Right atrium auricular region (tissue), 2 donors: ENCODE measurements around the gene MRPL36. TPM values are rescaled to one million over a fixed set of nuclear protein-coding genes. Genes with fewer than 3 reads are reported as not detected.

Experiments
- DNase-seq: peaks from one replicate; pipeline ENCODE4 v3.0.0-alpha.2; 2019; ENCODE audit warnings: low spot score
- H3K27ac ChIP-seq, 2 donors: fragments of 200-600 bp; sonication (generic); 1 replicate in 1 of 2; 2 replicates in 1 of 2; pipeline ENCODE4 v1.5.1; 2016 to 2019
- H3K27me3 ChIP-seq, 2 donors: fragments of 200-600 bp; sonication (generic); one replicate each; pipeline versions ENCODE4 v1.5.1 to v1.6.0; 2017 to 2019
- H3K36me3 ChIP-seq: fragments of 200-600 bp; sonication (generic); one replicate; pipeline ENCODE4 v1.5.1; 2016
- H3K4me1 ChIP-seq, 2 donors: fragments of 200-600 bp; sonication (generic); one replicate each; pipeline versions ENCODE4 v1.5.1 to v1.6.0; 2017 to 2019
- H3K4me3 ChIP-seq, 2 donors: fragments of 200-600 bp; sonication (generic); 1 replicate in 1 of 2; 2 replicates in 1 of 2; pipeline ENCODE4 v1.5.1; 2017 to 2019; ENCODE audit warnings: mild to moderate bottlenecking in 1 of 2, moderate library complexity in 1 of 2
- H3K9me3 ChIP-seq, 2 donors: fragments of 200-600 bp; sonication (generic); one replicate each; pipeline ENCODE4 v1.5.1; 2019
- CTCF ChIP-seq, 2 donors: fragments of 200-600 bp; sonication (generic); IDR thresholded peaks; one replicate each; pipeline ENCODE4 v1.5.1; 2019; ENCODE audit warnings: antibody characterized with exemption in 2 of 2
- total RNA-seq, 2 donors: library from RNA; depleted of rRNA; stranded (reverse); fragments of >200 nt; gene quantifications; one replicate each; pipeline ENCODE4 v1.1.0, GENCODE V29; 2016

The MRPL36 gene
- total RNA-seq, 2 donors from 2014 or later, result 40.5 to 41.2 TPM

GRCh38 chr5:1758574-1758973 lies 41.1 kb downstream of the MRPL36 start:
- no peaks in the 10 kb centered on the region for H3K27me3 ChIP-seq
- H3K27ac ChIP-seq, result no peak overlapping the region
- TF ChIP-seq CTCF (IDR thresholded peaks at IDR 0.05), result no peak

GRCh38 chr5:1757511-1757910 lies 42.1 kb downstream of the MRPL36 start:
- Histone ChIP-seq H3K36me3 (no peaks in the 10 kb centered on the region), H3K27ac (no peak overlapping the region), H3K4me3 (no peak overlapping the region), H3K27me3 (no peaks in the 10 kb centered on the region), H3K4me1 (no peaks in the 10 kb centered on the region), H3K9me3 (no peaks in the 10 kb centered on the region)
- DNase-seq, result no peak
- TF ChIP-seq CTCF (IDR thresholded peaks at IDR 0.05), result no peak

More at GRCh38 chr5:1758574-1758973, 41.1 kb downstream of the MRPL36 start:
- Histone ChIP-seq H3K4me3 (no peak overlapping the region), H3K4me1 (no peaks in the 10 kb centered on the region), H3K9me3 (no peaks in the 10 kb centered on the region), H3K36me3 (no peaks in the 10 kb centered on the region)
- no peak for DNase-seq

- DNase-seq, result no peak
- Histone ChIP-seq H3K27me3 (no peaks in the 10 kb centered on the region), H3K27ac (no peak overlapping the region), H3K4me1 (no peaks in the 10 kb centered on the region), H3K4me3 (no peak overlapping the region), H3K36me3 (no peaks in the 10 kb centered on the region), H3K9me3 (no peaks in the 10 kb centered on the region)
- TF ChIP-seq CTCF (IDR thresholded peaks at IDR 0.05), result no peak
Observed at GRCh38 chr5:1756481-1756880, 43.2 kb downstream of the MRPL36 start.

GRCh38 chr5:1755321-1755949 lies 44.2 kb downstream of the MRPL36 start:
- Histone ChIP-seq H3K4me3 (no peak overlapping the region), H3K27ac (no peak overlapping the region), H3K9me3 (no peaks in the 10 kb centered on the region), H3K36me3 (no peaks in the 10 kb centered on the region), H3K27me3 (no peaks in the 10 kb centered on the region), H3K4me1 (no peaks in the 10 kb centered on the region)
- DNase-seq, result no peak
- TF ChIP-seq CTCF (IDR thresholded peaks at IDR 0.05), result no peak

- TF ChIP-seq CTCF (IDR thresholded peaks at IDR 0.05), result no peak
- no peak overlapping the region for H3K27ac ChIP-seq
- no peak overlapping the region for H3K4me3 ChIP-seq
- H3K4me1 ChIP-seq, result no peaks in the 10 kb centered on the region
- no peak for DNase-seq
- H3K36me3 ChIP-seq, result no peaks in the 10 kb centered on the region
- H3K27me3 ChIP-seq, result no peaks in the 10 kb centered on the region
- no peaks in the 10 kb centered on the region for H3K9me3 ChIP-seq
Observed at GRCh38 chr5:1754531-1755220, 45.0 kb downstream of the MRPL36 start.
